Measurements from ENCODE around the gene PRR16.

Gene PRR16

DNA sequence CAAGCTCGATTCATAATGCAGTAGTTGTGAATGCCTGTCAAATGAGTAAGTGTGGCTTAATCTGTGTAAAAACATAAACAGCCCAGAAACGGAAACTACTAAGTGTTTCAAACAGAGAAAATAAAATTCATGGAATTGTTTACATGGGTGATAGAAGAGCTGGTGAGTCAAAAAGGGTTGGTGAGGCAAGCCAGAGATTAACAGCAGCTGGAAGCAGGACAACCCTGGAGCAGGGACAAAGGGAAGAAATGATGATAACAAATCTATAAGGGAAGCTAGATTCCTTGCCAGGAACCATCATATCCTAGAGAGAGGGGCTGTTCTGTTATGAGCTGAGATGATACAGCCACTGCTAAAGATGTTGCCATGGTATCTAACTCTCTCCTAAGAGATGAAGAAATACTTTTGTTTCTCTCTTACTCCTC, 18.0 kb upstream of the PRR16 start:
- H3K9me3 ChIP-seq (ENCODE audit: control insufficient read depth, low read length) = no peaks in the 10 kb centered on the region
- H3K36me3 ChIP-seq (ENCODE audit: control insufficient read depth, insufficient read depth, low read length) = no peaks in the 10 kb centered on the region
- no peak overlapping the region for H3K4me2 ChIP-seq (ENCODE audit: low read length)
- TF ChIP-seq, protein P1, sequence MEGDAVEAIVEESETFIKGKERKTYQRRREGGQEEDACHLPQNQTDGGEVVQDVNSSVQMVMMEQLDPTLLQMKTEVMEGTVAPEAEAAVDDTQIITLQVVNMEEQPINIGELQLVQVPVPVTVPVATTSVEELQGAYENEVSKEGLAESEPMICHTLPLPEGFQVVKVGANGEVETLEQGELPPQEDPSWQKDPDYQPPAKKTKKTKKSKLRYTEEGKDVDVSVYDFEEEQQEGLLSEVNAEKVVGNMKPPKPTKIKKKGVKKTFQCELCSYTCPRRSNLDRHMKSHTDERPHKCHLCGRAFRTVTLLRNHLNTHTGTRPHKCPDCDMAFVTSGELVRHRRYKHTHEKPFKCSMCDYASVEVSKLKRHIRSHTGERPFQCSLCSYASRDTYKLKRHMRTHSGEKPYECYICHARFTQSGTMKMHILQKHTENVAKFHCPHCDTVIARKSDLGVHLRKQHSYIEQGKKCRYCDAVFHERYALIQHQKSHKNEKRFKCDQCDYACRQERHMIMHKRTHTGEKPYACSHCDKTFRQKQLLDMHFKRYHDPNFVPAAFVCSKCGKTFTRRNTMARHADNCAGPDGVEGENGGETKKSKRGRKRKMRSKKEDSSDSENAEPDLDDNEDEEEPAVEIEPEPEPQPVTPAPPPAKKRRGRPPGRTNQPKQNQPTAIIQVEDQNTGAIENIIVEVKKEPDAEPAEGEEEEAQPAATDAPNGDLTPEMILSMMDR (IDR thresholded peaks at IDR 0.05) = no peak
- H3K27ac ChIP-seq = no peak overlapping the region
- H3K27me3 ChIP-seq (ENCODE audit: control insufficient read depth, insufficient read depth, low read length) = no peaks in the 10 kb centered on the region
- H3K9ac ChIP-seq = no peak overlapping the region
- H3K79me2 ChIP-seq = no peaks in the 10 kb centered on the region
- no peaks in the 10 kb centered on the region for H3K4me1 ChIP-seq
- H3K4me3 ChIP-seq (ENCODE audit: low read depth, low read length) = no peak overlapping the region
- no peak overlapping the region for H2AFZ ChIP-seq

DNA sequence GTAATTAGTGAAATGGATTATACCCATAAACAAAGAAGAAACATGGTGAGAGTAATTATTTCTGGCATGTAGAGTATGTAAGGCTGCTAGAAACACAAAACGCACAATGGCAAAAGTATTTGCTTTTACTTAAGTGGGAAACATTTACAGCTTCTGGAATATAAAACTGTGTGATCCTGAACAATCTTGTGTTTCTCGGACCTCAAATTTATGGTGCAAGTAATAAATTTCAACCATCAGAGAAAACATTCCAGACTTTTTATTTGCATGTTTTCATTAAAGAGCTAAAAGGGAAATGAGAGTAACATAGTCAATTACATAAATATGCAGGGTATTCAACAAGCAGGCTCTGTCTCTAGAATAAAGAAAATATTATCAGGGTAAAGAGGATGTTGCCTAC, 17.2 kb upstream of the PRR16 start:
- Histone ChIP-seq H3K27ac (no peak overlapping the region), H3K27me3 (ENCODE audit: control insufficient read depth, insufficient read depth, low read length) (no peaks in the 10 kb centered on the region), H3K4me1 (no peaks in the 10 kb centered on the region), H3K4me2 (ENCODE audit: low read length) (no peak overlapping the region), H3K9ac (no peak overlapping the region), H3K36me3 (ENCODE audit: control insufficient read depth, insufficient read depth, low read length) (no peaks in the 10 kb centered on the region), H3K9me3 (ENCODE audit: control insufficient read depth, low read length) (no peaks in the 10 kb centered on the region), H2AFZ (no peak overlapping the region), H3K4me3 (ENCODE audit: low read depth, low read length) (no peak overlapping the region), H3K79me2 (no peaks in the 10 kb centered on the region)
- TF ChIP-seq, protein P1 (IDR thresholded peaks at IDR 0.05) = no peak

DNA sequence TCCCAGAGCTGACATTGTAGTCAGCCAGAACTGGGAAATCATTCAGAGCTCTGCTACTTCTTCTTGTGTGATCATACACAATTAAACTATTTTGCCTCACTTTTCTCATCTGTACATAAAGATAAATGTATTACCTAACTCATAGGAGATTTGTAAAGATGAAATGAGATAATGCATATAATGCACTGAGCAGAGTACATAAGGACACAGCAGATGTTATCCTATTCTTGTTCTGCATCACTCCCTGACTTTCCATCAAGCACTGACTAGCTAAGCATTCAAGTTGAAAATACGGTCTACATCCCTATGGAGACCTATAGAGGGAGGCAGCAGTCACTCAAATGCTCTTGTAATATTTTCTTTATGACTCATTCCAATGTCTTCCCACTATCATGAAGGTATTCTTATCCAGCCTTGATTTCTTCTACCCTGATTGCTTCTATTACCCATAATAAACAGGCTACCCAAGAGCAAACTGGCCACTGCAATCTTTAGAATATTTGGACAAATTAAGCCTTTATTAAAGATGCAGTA, 16.3 kb upstream of the PRR16 start:
- Histone ChIP-seq H3K27ac (no peak overlapping the region), H3K4me1 (no peaks in the 10 kb centered on the region), H3K79me2 (no peaks in the 10 kb centered on the region), H3K4me3 (ENCODE audit: low read depth, low read length) (no peak overlapping the region), H2AFZ (no peak overlapping the region), H3K27me3 (ENCODE audit: control insufficient read depth, insufficient read depth, low read length) (no peaks in the 10 kb centered on the region), H3K4me2 (ENCODE audit: low read length) (no peak overlapping the region), H3K36me3 (ENCODE audit: control insufficient read depth, insufficient read depth, low read length) (no peaks in the 10 kb centered on the region), H3K9me3 (ENCODE audit: control insufficient read depth, low read length) (no peaks in the 10 kb centered on the region), H3K9ac (no peak overlapping the region)
- TF ChIP-seq, protein P1 (IDR thresholded peaks at IDR 0.05) = no peak

DNA sequence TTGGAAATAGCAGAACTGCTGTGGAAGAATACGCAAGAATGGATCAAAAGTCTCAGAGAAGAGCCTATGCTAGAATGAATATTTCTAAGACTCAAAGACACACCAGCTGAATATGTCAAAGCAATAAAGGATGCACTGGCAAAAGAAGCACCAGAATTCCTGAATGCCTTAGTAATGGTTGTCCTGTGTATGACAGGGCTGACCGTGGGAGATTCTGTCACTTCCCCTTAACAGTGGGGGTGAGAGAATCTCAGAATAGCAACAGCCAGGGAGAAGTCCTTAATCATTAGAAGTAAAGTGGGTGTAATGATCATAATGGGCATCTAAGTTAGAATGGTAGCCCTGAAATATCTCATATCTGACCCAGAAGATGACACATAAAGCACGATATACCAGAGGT, 14.6 kb upstream of the PRR16 start:
- Histone ChIP-seq H3K4me2 (ENCODE audit: low read length) (no peak overlapping the region), H3K27me3 (ENCODE audit: control insufficient read depth, insufficient read depth, low read length) (no peaks in the 10 kb centered on the region), H3K27ac (no peak overlapping the region), H3K4me3 (ENCODE audit: low read depth, low read length) (no peak overlapping the region), H3K9ac (no peak overlapping the region), H3K4me1 (no peaks in the 10 kb centered on the region), H3K9me3 (ENCODE audit: control insufficient read depth, low read length) (no peaks in the 10 kb centered on the region), H2AFZ (no peak overlapping the region), H3K79me2 (no peaks in the 10 kb centered on the region), H3K36me3 (ENCODE audit: control insufficient read depth, insufficient read depth, low read length) (no peaks in the 10 kb centered on the region)
- TF ChIP-seq, protein P1 (IDR thresholded peaks at IDR 0.05) = no peak

DNA sequence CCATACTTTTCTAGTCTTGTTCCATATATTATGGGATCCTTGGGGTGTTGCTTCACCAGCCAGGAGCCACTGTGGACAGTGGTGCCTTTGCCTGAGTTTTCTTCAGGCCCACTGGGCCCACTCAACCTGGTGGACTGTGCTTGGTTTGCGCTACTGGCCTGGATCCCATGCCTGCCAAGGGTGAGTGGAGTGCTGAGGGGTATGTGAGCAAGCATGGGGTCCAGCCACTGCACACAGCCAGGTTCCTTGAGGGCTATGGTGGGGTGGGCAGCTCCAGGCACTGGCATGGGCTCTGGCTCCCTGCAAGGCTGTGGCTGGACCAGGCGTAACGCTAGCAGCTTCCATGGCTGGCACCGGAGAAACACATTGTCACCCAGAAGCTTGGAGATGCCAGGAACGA, 13.2 kb upstream of the PRR16 start:
- no peaks in the 10 kb centered on the region for H3K27me3 ChIP-seq (ENCODE audit: control insufficient read depth, insufficient read depth, low read length)
- no peak overlapping the region for H2AFZ ChIP-seq
- H3K36me3 ChIP-seq (ENCODE audit: control insufficient read depth, insufficient read depth, low read length) = no peaks in the 10 kb centered on the region
- no peak overlapping the region for H3K4me3 ChIP-seq (ENCODE audit: low read depth, low read length)
- no peak overlapping the region for H3K9ac ChIP-seq
- H3K79me2 ChIP-seq = no peaks in the 10 kb centered on the region
- no peaks in the 10 kb centered on the region for H3K4me1 ChIP-seq
- H3K9me3 ChIP-seq (ENCODE audit: control insufficient read depth, low read length) = no peaks in the 10 kb centered on the region
- no peak overlapping the region for H3K27ac ChIP-seq
- H3K4me2 ChIP-seq (ENCODE audit: low read length) = no peak overlapping the region
- TF ChIP-seq, protein P1 (IDR thresholded peaks at IDR 0.05) = no peak

All from parathyroid adenoma (tissue), 2 donors.